Ishikawa (cell line): ENCODE results near the gene APOBEC4.

Experiments
- CEBPB ChIP-seq: IDR thresholded peaks from 2 replicates; pipeline ENCODE4 v1.6.1; 2012
- CREB1 ChIP-seq: IDR thresholded peaks from 2 replicates; pipeline ENCODE4 v1.6.1; 2012; ENCODE audit warnings: low read depth
- EGR1 ChIP-seq: IDR thresholded peaks from 2 replicates; pipeline ENCODE4 v1.6.1; 2012
- EP300 ChIP-seq: IDR thresholded peaks from 2 replicates; pipeline ENCODE4 v1.6.1; 2012; ENCODE audit warnings: borderline replicate concordance
- FOXM1 ChIP-seq: IDR thresholded peaks from 2 replicates; pipeline ENCODE4 v1.6.1; 2012; ENCODE audit warnings: low read depth, borderline replicate concordance
- NFIC ChIP-seq: IDR thresholded peaks from 2 replicates; pipeline ENCODE4 v1.6.1; 2012
- RAD21 ChIP-seq: IDR thresholded peaks from 2 replicates; pipeline ENCODE4 v1.6.1; 2012; ENCODE audit warnings: low read depth
- TAF1 ChIP-seq: IDR thresholded peaks from 2 replicates; pipeline ENCODE4 v1.6.1; 2012; ENCODE audit warnings: low read depth, mild to moderate bottlenecking
- TCF12 ChIP-seq: IDR thresholded peaks from 2 replicates; pipeline ENCODE4 v1.6.1; 2012; ENCODE audit warnings: low read depth
- TEAD4 ChIP-seq: IDR thresholded peaks from 2 replicates; pipeline ENCODE4 v1.6.1; 2012
- YY1 ChIP-seq: IDR thresholded peaks from 2 replicates; pipeline ENCODE4 v1.6.1; 2012; ENCODE audit warnings: low read depth
- ZBTB7A ChIP-seq: IDR thresholded peaks from 2 replicates; pipeline ENCODE4 v1.6.1; 2012; ENCODE audit warnings: low read depth
- TF ChIP-seq, protein P1 (sequence below): IDR thresholded peaks from 2 replicates; pipeline ENCODE4 v1.6.1; 2012
- TF ChIP-seq, protein P2 (sequence below): IDR thresholded peaks from 2 replicates; pipeline ENCODE4 v1.6.1; 2012
- TF ChIP-seq, protein P3 (sequence below): IDR thresholded peaks from 2 replicates; pipeline ENCODE4 v1.6.1; 2012; ENCODE audit warnings: low read depth, mild to moderate bottlenecking

The APOBEC4 gene

DNA sequence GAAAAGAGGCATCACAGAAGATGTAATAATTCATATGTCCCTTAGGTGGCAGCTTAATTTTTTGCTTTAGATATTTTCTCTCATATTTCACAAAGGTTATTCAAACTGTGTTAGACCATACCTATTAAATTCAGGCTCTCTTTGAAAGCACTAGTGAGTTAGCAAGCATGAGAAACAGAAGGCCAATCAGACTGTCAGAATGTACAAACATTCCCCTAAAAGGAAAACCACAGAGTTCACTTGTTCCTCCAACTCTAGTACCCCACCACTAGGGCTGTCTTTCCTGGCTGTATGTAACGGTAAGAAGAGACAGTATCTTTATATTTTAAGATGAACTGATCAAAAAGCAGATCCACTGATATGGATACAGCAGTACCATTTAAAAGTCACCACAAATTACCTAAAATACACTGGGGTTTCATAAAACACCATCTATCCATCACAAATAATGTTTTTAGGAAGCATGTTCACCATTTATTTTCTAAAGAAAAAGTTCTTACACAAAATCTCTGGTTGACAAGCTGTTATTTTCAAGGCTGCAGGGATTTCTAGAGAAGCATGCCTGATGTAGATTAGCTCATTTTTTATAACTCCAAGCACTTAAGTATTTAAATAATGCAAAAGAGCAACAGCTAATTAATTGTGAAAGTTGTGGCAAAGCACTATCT lies 19.3 kb downstream of the APOBEC4 start:
- TF ChIP-seq EP300 (no peak), TEAD4 (no peak), YY1 (no peak), TCF12 (no peak)

DNA sequence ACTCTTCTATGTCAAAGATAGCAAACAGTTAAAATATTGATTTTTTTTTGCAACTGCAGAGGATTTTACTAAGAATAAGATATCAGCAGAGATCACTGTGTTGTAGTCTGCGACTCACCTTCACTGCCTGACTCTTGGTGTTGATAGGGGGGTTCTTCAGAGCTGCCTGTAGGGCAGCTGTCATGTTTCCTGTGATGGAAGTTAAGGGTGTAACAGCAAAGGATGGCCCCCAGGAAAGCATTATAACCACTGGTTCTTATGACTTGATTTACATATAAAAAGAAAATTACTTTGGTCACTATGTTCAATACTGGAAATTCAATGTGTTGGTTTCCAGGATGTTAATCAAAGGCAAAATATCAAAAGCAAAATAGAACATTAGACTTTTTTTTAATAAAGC lies 20.2 kb downstream of the APOBEC4 start:
- TF ChIP-seq YY1: no peak
- TF ChIP-seq, protein P1, sequence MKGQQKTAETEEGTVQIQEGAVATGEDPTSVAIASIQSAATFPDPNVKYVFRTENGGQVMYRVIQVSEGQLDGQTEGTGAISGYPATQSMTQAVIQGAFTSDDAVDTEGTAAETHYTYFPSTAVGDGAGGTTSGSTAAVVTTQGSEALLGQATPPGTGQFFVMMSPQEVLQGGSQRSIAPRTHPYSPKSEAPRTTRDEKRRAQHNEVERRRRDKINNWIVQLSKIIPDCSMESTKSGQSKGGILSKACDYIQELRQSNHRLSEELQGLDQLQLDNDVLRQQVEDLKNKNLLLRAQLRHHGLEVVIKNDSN: no peak
- TF ChIP-seq CEBPB: no peak
- TF ChIP-seq EGR1: no peak
- no peak for TF ChIP-seq TAF1
- TF ChIP-seq ZBTB7A: no peak
- TF ChIP-seq, protein P2, sequence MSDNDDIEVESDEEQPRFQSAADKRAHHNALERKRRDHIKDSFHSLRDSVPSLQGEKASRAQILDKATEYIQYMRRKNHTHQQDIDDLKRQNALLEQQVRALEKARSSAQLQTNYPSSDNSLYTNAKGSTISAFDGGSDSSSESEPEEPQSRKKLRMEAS: no peak
- TF ChIP-seq RAD21: no peak
- no peak for TF ChIP-seq EP300
- no peak for TF ChIP-seq FOXM1

DNA sequence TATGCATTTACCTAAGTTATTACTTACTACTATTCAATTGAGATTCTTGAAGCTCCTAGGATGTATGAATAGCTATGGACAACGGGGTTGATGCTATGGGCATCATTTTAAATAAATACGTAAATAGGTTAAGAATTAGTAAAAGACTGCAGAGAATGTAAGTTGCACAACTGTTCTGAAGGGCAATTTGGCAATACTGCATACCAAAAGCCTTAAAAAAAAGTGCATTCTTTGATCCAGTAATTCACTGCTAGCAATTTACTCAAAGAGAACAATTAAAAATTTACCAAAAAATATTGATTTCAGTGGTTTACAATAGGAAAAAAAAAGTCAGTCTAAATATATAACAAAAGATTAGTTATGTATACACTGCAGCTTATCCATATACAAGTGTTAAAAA lies 21.0 kb downstream of the APOBEC4 start:
- TF ChIP-seq FOXM1 (no peak), CEBPB (no peak; the same call in 1 of the 2 replicates), CREB1 (no peak), EGR1 (no peak), TAF1 (no peak), EP300 (no peak), TCF12 (no peak), RAD21 (no peak), NFIC (no peak), YY1 (no peak), ZBTB7A (no peak)
- TF ChIP-seq, protein P1: no peak
- TF ChIP-seq, protein P2: no peak
- TF ChIP-seq, protein P3, sequence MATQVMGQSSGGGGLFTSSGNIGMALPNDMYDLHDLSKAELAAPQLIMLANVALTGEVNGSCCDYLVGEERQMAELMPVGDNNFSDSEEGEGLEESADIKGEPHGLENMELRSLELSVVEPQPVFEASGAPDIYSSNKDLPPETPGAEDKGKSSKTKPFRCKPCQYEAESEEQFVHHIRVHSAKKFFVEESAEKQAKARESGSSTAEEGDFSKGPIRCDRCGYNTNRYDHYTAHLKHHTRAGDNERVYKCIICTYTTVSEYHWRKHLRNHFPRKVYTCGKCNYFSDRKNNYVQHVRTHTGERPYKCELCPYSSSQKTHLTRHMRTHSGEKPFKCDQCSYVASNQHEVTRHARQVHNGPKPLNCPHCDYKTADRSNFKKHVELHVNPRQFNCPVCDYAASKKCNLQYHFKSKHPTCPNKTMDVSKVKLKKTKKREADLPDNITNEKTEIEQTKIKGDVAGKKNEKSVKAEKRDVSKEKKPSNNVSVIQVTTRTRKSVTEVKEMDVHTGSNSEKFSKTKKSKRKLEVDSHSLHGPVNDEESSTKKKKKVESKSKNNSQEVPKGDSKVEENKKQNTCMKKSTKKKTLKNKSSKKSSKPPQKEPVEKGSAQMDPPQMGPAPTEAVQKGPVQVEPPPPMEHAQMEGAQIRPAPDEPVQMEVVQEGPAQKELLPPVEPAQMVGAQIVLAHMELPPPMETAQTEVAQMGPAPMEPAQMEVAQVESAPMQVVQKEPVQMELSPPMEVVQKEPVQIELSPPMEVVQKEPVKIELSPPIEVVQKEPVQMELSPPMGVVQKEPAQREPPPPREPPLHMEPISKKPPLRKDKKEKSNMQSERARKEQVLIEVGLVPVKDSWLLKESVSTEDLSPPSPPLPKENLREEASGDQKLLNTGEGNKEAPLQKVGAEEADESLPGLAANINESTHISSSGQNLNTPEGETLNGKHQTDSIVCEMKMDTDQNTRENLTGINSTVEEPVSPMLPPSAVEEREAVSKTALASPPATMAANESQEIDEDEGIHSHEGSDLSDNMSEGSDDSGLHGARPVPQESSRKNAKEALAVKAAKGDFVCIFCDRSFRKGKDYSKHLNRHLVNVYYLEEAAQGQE: no peak

DNA sequence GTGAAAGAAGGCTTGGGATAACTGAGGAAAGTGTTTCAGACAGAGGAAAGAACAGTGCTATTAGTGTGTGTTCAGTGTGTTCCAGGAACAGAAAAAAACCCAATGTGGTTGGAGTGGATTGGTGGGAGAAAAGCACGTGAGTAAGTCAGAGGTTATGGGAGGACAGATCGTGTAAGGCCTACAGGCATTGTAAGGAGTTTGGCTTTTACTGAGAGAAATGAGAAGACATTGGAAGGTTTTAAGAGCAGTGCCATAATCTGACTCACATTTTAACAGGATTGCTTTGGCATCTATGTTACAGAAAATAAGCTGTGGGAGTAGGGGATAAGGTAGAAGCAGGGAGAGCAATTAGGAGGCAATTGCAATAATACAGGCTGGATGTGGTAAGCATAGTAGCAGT lies 22.4 kb downstream of the APOBEC4 start:
- no peak for TF ChIP-seq TEAD4
- TF ChIP-seq, protein P1: no peak
- TF ChIP-seq TCF12: no peak
- no peak for TF ChIP-seq EGR1
- no peak for TF ChIP-seq CEBPB
- no peak for TF ChIP-seq FOXM1
- TF ChIP-seq NFIC: no peak
- no peak for TF ChIP-seq RAD21

DNA sequence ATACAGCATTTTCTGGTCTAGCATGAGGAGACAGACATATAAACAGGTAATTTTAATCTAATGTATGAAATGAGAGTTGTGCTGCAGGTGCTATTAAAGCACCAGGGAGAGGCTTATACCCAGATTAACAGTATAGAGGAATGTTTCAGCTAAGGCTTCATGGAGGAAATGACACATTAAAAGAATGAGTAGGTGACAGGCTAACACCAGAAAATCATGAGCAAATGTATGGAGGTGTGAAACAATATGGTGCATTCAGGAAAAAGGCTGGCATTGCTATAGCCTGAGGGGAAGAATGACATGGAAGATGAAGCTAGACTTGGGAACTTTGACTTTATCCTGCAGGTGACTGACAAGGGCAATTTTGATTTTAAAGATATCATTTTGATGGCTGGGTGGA lies 24.6 kb downstream of the APOBEC4 start:
- TF ChIP-seq CREB1 (no peak), YY1 (no peak), TAF1 (no peak), RAD21 (no peak), EP300 (no peak), CEBPB (no peak), EGR1 (no peak), TEAD4 (no peak)
- TF ChIP-seq, protein P2: no peak
- TF ChIP-seq, protein P3: no peak
- TF ChIP-seq, protein P1: no peak
